ENCODE measurements around the gene P3R3URF.

P3R3URF gene

DNA sequence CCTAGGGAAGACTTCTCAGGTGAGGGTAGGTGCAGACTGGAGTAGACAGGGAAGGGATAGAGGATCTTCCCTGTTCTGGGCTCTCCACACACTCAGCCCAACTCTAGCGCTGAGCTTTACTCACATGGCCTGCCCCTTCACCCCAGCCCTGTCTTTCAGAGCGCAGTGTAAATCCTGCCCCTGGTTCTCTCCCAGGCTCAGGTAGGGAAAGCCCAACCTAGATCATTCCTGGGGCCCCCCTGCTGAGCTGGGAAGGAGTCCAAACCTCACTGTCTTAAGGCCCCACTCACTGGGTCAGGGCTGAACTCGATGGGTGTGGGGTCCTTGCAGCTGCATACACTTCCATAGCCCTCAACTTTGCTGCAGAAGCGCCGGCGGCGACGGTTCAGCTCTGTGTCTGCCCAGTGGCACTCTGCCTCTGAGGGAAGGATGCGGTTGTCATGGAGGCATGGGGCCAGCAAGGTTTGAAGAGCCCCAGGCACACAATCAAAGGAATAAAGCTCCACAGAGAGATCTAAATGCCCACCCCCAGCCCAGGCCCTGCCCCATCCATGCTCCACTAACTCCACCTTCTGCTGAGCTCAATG is 17.8 kb upstream of the P3R3URF start:
- no peak for DNase-seq

DNA sequence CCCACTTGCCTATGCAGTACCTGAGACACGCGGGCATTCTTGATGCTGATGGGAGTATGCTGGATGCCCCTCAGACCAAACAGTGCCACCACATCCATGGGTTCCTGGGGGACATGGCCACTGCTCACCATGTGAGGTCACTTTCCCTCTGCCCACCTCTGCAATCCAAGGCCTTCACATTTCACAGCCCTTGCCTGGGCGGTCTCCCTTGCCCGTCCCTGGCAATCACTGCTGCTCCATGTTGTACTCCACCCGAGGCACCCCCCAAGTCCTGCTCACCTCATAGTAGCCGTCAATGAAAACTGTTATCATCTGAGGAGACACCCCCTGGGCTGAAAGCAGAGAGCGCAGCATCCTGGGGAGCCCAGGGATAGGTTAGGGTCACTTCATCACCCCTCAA is 17.0 kb upstream of the P3R3URF start:
- no peak for DNase-seq

DNA sequence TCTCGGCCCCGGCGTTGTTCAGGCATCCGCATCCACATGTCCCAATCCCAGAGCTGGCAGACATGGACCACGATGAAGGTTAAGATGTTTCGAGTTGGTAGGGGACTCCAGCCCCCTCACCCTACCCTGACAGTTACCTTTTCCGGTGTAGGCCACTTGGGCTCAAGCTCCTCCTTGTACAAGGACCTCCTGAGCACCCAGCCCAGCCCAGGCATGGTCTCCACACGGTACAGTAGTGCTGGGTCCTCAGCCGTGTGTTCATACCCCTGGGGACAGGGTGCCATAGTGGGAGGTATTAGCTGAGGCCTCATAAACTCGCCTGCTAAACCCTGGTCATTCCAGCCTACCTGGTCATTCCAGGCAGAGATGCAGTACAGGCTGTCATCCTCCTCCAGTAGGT is 15.9 kb upstream of the P3R3URF start:
- no peak for DNase-seq

DNA sequence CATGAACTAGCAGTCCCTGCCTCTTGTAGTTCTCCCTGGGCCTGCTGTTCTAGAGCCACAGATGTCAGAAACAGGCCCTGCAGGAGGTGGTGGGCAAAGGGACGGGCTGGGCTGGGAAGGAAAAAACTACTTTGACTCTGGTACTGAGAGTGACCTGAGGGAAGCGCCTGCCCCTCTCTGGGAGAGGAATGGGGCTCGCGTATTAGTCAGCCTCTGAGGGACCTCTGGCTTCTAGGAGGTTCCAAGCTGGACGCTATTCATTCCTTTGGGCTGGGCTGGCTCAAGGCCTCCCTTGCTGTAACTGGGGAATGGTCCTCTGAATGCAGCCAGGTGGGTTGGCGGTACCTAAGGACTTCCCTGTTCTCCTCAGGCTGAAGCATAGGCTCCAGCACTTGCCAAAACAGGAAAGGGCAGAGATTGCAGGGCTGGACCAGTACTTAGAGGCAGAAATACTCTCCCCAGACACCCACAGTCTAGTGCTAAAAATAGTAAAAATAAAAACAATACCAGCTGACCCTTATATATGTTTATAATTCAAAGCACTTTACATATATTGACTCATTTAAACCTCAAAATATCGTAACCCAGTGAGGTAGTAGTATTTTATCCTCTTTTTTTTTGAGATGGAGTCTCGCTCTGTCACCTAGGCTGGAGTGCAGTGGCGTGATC is 14.9 kb upstream of the P3R3URF start:
- DNase-seq, result no peak

DNA sequence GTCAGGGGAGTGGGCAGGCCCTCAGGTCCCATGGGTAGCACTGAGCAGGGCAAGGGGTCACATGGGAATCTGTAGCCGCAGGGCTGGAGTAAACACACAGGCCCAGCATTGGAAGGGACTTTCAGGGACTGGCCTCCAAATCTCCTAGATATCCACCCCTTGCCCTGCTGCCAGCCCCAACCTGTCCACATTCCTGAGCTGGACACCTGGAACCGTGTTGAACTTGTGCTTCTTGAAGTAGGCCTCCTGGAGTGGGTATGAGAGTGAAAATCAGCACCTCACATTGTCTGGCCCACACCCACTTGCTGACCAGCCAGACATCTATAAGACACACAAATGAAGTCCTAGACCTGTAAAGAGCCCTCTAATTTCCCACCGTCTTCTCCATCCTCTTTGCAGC is 14.3 kb upstream of the P3R3URF start:
- DNase-seq, result no peak

DNA sequence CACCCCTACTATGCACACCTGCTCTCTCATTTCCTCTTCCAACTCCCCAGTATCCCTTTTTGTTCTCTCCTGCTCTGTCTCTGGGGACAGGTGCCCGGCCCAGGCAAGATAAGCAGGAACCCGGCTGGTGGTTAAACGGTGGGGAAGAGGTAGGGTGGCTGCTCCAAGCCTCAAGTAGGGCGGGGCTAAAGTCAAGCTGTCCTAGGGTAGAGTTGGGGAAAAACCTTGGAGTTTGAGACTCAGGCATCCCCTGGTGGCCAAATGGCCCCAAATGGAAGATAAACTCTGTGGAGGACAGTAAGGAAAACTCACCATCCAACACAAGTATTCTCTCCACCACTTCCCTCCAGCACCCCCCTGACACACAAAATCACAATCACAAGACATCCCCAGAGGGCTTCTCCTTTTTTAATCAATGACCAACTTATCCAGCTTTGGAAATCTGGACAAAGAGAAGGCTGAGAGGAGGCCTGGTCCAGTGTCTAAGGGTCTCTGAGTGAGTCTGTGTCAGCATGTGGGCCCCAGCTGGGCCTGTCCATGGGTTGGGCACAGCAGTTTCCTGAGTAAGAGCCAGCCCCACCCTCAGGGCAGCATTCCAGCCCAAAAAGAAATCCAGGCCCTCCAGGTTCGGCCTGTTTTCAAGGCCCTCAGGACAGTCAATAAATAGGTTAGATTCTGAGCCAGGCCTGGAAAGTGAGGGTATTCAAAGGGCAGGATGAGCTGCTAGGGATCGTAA is 12.2 kb upstream of the P3R3URF start:
- DNase-seq, result no peak

DNA sequence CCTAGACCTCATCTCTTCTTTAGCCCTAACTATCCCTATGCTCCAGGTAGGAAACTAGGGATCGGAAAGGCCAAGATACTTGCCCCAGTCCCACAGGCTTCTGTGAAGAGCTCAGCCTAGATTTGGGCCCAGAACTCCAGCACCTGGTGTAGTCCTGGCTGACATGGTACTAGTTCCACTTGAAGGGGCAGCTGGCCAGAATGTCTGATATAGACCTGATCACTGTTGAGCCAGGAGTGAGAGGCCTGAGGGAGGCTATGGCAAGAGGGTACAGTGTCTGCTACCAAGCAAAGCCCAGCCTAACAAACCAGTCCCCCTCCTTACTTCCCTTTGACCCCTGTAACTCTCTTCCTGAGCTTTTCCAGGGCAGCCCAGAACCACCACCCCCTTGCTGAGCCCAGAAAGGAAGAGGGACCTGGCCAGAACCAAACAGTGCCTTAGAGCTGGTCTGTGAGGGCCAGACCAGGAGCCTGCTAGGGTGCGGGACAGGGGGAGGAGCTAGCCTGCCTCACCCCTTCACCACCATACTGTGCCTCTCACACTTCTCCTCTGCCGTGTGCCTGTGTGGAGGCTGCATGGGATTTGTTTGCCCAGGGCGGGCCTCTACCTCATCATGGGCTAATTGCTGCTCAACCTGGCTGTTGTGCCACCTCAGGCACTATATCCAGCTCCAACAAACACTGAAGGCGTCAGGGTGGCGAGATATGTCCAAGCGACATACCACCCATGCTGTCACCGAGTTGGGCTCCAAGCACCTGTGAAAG is 11.0 kb upstream of the P3R3URF start:
- no peak for DNase-seq

DNA sequence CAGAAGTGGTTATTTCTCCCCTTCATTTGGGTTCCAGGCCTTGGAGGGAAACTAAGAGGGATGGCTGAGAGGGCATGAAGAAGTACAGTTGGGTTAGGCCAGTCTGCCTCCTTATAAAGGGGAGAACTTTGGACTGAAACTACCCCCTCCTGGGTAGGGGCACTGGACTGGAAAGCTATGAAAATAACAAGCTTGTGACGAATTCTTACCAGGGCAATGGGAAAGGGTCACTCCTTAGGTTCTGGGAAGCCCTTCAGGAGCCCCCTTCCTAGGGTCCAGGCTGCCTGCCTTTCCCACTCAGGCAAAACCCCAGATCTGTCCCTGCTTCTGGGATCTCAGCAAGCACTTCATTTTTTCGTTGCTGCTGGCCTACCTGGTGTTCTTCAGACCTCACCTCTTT is 9.8 kb upstream of the P3R3URF start:
- no peak for DNase-seq

DNA sequence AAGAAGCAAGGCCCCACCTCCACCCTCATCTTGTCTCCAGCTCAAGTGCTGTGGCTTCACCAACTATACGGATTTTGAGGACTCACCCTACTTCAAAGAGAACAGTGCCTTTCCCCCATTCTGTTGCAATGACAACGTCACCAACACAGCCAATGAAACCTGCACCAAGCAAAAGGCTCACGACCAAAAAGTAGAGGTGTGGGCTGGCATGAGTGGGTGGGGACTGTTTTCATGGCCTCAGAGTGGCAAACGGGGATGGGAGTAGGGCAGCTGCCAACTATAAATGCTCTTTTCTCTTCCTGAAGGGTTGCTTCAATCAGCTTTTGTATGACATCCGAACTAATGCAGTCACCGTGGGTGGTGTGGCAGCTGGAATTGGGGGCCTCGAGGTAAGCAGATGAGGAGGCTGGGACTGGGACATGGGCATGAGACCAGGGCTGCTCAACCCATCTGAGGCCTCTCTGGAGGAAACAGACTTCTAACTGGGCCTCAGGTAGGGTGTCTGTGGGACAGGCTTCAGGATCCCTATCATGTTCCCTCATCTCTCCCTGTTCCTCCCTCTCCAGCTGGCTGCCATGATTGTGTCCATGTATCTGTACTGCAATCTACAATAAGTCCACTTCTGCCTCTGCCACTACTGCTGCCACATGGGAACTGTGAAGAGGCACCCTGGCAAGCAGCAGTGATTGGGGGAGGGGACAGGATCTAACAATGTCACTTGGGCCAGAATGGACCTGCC is 8.8 kb upstream of the P3R3URF start:
- no peak for DNase-seq

DNA sequence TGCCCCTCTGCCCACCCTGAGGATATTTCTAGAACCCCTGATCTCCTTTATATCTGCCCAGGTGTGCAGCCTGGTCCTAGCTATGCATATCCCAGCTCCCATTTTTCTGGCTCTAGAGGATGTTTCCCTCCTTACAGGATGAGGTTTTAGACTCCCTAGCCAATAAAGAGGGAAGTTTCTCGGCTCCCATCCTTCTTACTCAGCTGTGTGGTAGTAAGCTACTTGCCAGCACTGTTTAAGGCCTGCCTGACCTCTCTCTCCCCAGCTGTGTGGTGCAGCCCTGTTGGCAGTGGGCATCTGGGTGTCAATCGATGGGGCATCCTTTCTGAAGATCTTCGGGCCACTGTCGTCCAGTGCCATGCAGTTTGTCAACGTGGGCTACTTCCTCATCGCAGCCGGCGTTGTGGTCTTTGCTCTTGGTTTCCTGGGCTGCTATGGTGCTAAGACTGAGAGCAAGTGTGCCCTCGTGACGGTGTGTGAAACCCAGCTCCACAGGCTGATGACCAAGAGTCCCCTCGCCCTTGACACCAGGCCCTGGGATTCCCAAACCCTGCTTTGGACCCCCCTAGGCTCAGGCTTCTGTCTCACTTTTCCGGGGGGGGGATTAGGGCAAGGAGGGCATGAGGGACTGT is 7.8 kb upstream of the P3R3URF start:
- no peak for DNase-seq

DNA sequence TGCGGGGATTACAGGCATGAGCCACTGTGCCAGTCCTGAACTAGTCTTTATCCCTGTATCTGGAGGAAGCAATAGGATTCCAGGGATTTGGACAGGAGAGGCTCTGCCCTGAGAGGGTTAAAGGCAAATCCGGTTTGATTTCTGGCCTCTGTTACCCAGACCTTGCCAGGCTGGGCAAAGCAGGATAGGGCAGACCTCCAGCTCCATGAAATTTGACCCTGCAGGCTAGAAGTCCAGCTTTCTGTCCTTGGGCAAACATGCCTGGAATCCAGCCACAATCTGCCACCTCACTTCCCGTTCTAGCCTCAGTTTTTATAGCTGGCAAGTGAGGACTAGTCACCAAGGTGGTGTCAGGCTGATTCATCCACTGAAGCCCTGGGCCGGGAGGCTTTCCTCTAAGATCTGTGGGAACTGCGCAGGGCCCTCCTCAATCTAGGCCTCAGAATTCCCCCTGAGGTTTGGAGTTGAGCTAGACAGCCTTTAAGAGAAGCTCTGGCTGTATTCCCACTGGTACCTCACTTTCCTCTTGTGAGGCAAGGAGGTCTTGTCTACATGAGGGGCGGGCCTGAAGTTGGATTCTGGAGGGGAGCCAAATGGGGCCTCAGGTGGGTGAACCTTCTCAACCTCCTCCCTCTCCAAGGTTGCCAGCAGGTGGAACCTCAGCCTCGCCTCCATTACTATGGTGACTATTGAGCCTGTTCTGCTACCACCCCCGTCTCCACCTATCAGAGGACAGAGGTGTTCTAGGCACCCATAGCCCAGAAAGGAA is 7.0 kb upstream of the P3R3URF start:
- peak; percentile 93 for DNase-seq

DNA sequence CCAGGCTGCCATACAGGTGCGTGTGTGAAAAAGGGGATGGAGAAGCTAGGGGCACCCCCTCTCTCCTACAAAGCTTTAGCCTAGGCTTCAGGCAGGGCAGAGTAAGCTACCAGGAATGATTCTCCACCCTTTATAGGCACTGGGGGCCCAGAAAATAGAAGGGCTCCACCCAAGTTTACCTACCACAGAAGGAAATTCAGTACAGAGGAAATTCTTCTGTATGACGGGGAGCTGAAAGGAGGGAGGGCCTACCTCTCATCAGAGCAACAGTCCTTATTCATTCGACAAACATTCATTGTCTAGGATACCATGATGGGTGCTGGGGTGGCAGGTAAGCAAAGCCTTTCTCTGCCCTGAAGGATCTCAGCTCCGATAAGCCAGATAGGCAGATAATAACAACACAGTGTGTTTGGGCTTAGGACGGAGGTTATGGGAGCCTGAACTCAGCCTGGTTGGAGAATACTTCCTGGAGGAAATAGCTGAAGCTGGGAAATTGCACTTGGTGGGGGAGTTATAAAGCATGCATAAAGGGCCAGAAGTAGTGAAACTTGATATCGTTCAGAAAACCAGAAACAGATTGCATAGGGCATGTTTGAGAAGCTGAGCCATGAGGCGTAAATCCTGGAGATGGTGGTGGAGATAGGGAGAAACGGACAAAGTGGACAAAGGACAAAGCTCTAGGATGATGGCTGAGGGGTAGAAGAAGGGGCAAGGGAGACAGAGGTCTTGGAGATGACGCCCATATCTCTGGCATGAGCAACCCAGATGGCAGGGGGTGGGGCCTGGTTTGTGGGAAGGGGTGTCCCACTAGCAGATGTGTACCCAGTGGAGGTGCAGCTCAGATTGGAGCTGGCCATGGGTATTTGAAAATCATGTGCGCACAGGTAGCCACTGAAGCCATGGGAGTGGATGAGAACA is 5.3 kb upstream of the P3R3URF start:
- DNase-seq, result no peak

DNA sequence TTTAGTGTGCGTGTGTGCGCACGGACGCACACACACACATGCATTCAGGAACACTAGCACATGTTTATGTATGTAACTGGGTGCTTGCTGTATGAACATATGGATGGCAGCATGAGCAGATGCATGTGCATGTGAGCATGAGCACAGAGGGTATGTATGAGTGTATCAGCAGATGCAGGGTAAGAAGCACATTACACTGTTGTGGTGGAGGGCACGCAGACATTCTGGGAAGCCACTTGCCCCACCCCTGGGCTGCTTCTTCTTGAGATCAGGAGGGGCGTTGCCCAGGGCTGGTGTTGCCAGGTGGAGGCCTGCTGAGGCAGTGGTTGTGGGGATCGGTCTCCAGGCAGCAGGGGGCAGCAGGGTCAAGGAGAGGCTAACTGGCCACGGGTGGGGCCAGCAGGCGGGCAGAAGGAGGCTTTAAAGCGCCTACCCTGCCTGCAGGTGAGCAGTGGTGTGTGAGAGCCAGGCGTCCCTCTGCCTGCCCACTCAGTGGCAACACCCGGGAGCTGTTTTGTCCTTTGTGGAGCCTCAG is 3.9 kb upstream of the P3R3URF start:
- no peak for DNase-seq

DNA sequence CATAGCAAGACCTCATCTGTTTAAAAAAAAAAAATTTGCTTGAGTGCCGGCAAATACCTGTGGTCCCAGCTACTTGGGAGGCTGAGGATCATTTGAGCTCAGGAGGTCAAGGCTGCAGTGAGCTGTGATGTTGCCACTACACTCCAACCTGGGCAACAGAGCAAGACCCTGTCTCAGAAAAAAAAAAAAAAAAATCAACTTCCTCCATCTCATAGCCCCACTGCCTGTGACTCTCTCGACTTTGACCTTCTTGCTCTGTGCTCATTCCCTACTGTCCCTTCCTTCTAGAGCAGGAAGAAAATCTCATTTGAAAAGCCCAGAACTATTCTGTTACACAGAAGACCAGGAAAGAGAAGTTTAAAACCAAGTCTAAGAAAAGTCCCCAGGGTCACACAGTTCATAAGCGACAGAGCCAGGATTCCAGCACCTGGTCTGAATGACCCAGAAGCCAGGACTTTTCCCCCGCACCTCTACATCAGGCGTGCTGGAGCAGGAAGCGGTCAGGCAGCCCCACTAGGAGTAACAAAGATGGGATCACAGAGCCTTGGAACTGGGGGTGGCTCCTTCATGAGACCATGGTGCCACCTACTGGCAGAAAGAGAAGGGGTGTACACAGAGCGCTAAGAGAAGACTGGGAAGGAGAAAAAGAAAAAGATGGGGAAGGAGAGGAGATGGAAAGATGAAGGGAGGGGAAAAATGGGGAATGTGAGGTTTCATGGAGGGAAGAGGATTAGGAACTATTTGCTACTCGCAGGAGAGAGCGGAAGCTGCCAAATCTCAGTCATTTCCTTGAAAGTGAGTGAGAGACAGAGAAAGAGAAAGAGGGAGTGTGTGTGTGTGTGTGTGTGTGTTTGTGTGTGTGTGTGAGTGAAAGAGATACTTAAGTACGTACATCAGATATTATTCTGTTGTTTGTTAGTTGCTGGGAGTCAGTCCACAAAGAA is 3.1 kb upstream of the P3R3URF start:
- DNase-seq, result peak; percentile 81

DNA sequence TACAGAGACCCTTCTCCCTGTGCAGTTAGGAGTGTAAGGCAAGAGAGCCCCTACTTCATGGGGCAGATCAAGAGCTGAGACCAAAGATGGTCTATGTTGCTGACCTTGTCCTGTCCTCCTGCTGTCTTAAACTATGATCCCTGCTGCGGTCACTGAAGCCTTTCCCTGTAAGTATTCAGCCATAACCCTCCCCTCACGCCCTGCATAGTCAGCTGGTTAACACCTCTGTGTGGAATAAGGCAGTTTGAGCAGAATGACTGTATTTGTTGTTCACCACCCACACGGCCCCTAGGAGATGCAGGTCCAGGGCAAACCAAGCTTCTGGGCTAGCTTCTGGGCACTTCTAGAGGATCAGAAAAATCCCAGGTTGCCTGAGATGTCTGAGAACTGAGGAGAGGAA is 1.0 kb downstream of the P3R3URF start:
- no peak for DNase-seq

DNA sequence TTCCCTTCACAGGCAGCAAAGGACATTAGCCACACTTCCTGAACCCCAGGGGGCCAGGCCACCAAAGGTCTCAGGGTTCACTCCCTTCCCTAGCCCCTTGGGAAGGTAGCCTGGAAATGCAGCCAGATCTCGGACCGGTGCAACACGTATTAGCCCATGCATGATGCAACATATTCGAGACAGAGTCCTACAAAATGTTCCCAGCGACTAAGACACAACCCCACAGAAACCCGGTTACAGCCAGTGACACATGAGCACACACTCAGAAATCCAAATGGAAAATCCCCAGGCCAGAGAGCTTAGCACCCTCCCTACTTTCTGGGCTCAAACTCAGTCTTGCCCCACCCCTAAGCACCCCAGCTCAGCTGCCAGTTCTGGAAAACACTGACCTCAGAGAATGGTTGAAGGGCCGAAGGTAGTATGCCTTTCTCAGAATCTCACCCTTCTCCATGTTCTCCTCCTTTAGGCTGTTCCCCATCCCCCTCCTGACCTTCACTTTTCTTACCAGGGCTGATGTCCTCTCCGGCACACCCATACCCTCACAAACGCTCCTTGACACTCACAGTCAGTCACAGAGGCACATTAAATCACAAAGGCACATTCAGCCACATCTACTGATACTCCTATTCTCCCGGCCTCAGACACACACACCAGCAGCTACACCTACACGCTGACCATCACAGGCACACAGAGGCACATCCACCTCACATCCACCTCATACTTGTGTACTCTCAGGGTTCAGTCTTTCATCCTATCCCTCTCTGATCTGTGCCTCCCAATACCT is 1.6 kb downstream of the P3R3URF start, which contains the start of gene TSPAN1:
TSPAN1 (plus strand) TSS at position 640 of the 784 bp plus-strand sequence. CDS start 6,021 bp downstream, outside the sequence.
- DNase-seq, result no peak

DNA sequence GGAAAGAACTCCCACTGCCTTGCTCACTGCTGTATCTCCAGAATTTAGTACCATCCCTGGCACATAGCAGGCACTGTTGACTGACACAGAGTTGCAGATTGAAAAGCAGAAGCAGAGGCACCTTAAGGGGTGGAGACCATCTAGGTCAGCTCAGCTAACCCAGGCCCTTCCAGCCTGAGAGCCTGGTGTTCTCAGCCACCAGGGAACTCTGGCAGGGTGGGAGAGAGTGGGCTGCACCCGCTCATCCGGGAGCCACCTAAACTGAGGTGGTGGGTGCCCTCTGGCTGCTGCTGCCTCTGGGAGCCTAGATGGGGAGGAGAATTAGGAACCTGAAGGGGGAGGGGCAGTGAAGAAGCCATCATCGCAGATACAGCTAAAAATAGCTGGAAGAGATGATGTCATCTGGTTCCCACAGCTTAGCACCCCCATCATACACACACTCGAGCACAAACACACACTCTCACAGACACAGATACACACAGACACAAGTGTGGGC is 2.9 kb downstream of the P3R3URF start:
- no peak for DNase-seq

DNA sequence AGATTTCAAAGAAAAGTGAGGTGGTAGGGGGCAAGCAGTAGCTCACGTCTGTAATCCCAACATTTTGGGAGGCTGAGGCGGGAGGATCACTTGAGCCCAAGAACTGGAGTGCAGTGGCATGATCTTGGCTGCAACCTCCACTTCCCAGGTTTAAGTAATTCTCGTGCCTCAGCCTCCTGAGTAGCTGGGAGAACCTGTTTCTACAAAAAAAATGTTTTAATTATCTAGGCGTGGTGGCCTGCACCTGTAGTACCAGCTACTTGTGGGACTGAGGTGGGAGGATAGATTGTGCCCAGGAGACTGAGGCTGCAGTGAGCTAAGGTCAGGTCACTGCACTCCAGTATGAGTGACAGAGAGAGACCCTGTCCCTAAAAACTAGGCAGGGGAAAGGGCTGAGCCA is 4.0 kb downstream of the P3R3URF start:
- no peak for DNase-seq
